GM18870 (cell line): ENCODE measurements around the gene AKAP13.
A peak's percentile ranks its signal among the peaks of the same experiment; 100 is the strongest.

Source experiments
- ATAC-seq: cut with Tn5 transposase; IDR thresholded peaks from one replicate; pipeline ENCODE4 v1.9.1; 2021; ENCODE audit warnings: moderate library complexity; ENCODE audit not compliant: unreplicated experiment

AKAP13 gene

DNA sequence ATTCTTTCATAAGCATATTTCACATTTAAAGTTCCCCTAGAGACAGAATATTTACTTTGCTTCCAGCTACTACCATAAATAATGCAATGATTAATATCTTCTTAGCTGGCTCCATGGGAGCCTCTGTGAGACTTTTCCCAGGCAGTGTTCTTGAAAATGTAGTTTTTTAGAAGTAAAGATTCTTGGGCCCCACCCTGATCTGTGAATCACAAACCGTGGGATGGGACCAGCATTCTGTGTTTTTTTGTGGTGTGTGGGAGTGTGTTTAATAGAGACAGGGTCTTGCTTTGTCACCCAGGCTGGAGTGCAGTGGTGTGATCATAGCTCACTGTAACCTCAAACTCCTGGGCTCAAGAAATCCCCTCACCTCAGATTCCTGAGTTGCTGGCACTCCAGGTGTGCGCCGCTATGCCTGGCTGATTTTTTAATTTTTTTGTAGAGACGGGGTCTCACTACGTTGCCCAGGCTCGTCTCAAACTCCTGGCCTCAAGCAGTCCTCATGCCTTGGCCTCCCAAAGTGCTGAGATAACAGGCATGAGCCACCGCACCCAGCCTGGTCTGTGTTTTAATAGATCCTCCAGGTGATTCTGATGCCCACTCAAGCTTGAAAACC is 331.3 kb downstream of the AKAP13 start:
- ATAC-seq, result no peak

DNA sequence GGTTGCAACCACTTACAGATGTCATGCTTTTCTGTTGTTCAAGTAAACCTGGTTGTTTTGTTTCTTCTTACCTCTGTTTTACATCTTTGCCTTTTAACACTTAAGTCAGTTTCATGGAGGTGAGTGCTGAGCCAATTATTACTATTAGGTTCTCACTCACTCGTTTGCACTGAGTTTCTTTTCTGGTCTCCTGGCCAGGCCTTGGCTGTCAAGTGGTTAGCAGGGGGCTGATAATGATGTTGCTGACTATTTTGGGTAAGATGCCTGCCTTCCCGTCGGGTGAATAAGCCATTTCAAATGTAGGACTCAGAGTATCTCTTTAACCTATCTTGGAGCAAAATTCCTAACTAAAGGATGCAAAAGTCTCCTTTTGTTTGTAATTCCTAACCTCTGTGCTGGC is 335.9 kb downstream of the AKAP13 start:
- no peak for ATAC-seq

DNA sequence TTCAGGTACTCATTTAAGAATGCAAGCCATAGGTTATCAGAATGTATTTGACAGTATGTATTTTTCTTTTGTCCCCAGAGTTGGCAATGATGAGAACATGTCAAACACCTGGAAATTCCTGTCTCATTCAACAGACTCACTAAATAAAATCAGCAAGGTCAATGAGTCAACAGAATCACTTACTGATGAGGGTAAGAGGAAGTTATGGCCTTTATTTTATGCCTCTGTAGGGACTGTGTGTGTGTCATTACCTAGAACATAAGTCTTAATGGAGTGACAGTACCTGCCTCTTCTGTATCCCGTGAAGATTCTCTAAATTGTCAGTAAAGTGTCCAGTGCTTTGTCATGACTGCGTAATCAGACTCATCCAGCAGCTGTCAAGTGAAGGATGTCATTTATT is 336.8 kb downstream of the AKAP13 start:
- ATAC-seq, result no peak

DNA sequence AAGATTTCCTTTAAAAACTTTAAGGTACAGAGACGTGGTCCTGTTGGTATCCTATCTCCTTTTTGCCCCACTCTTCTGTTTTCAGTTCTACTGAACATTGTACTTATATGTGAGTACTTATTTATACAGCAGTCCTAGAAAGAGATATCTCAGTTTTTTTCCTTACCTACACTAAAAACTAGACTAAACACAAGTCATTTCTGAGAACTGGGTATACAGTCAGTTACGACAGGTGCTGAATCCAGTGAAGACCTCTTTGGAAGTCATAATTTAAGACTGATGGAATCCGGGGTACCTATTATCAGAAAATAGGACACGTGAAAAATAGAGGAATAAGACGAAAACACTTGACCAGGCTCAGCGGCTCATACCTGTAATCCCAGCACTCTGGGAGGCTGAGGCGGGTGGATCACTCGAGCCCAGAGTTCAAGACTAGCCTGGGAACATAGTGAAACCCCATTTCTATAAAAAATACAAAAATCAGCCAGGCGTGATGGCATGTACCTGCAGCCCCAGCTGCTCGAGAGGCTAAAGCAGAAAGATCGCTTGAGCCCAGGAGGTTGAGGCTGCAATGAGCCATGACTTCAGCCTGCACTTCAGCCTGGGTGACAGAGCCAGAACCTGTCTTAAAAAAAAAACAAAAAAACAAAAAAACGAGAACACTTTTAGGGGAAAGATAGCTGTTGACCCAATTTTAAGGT is 338.0 kb downstream of the AKAP13 start:
- peak; percentile 59 for ATAC-seq

DNA sequence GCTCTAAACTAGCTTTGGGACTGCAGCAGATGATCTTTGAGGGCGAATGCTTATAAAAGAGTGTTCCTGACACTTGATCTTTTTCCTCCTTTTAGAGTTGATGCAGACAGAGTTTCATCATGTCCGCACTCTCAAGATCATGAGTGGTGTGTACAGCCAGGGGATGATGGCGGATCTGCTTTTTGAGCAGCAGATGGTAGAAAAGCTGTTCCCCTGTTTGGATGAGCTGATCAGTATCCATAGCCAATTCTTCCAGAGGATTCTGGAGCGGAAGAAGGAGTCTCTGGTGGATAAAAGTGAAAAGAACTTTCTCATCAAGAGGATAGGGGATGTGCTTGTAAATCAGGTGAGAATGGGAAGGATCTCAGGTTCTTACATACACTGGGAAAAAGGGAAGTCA is 338.6 kb downstream of the AKAP13 start:
- ATAC-seq, result no peak

DNA sequence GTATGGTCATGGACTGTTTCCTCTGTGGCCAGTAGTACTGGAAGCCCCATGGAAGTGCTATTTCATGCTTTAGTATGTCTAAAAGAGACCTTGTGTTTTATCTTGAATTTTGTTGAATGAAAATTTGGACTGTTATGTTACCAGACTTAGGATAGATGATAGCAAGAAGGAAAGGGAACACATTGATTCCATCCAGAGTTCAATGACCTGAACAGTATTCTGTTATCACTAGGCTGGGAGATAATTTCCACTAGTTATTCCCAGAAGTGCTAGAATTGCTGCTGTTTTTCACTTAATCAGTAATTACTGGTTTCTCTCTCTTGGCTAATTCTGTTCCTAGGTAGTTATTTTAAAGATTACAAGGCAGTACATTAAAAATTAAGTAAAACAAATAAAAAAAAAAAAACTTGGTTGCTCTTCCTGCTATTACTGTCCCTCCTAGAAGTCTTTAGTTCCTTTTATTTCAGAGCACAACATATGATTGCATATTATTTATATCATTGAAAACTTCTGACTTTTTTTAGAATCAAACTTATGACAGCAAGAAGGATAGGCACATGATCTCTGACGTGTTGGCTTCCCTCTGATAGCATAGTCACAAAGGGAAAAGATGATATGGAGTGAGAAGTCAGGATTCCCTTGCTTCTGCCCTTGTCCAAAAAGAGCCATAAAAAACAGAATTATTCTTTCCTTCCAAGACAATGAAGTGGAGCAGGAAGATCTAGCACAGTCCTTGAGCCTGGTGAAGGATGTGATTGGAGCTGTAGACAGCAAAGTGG is 342.2 kb downstream of the AKAP13 start:
- ATAC-seq, result no peak

DNA sequence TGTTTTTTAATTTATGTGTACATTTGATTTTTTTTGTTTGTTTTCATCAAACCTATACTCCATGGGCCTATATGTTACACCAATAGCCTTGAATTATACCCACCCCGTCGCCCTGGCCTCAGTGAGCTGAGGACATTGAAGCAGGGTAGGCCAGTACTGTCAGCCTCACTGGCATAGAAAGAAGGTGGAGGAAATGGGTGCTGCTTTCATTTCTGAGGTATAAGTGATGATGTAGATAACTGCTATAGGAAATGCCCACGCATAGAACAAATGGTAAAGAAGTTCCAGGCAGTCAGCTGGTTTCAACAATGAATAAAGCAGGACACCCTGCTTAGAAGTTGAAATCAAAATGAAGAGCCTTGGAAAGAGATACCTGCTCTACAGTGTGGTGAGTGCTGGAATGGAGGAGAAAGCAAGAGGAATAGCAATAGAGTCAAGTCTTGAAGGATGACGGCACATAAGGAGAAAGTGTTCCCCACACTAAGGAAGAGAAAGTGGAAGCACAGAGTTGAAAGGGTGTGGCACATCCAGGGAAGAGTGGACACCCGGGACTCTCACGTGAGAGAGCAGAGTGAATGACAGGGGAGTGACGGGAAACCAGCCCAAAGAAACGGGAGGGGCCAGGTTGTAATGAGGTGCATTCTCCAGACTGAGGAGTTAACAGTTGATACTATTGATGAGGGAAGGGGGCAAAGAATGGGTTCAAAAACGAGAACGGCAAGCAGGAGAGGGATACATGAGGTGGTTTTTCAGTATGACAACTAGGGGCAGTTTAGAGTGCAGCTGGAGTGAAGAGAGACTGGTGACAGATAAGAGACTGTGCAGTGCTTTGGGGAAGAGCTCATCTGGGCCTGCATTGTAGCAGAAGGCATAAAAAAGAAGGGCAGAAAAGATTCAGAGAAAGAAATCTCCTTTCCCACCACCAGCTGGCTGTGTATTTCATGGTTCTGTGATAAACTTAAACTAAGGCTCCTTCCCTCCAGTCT is 343.9 kb downstream of the AKAP13 start:
- ATAC-seq, result no peak

DNA sequence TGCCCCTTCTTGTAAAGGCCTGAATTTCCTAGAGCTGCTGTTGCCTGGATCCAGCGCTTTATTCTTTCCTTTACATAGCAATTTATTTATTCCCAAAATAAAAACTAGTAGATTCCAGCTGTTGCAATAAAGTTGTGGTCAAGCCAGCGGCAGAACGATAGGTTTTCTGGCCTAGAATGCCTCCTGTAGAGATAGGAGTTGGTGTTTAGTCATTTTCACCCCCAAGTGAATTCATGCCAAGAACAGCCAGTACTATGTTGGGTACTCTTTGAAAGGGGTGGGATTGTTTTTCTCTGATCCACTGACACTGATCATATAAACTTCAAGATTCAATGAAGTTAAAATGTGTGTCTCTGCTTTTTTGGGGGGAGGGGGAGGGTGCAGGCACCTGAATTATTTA is 344.6 kb downstream of the AKAP13 start:
- ATAC-seq, result no peak

DNA sequence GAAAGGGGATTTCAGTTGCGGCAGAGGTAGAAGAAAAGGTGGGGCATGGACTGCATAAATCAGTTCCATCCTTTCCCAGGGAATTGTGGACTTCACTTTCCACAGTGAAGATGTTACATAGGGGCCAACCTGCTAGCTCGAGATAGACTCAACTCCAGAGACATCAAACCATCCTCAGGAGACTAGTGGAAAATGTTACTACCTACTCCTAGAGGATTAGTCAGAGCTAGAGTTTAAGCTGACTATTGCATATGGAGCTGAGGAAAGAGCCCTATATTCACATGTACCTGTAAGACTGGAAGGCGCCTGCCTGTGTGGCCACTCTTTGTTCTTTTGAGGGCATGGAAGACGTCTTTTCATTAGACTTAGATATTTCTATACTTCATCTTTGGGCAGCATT is 345.2 kb downstream of the AKAP13 start:
- no peak for ATAC-seq

DNA sequence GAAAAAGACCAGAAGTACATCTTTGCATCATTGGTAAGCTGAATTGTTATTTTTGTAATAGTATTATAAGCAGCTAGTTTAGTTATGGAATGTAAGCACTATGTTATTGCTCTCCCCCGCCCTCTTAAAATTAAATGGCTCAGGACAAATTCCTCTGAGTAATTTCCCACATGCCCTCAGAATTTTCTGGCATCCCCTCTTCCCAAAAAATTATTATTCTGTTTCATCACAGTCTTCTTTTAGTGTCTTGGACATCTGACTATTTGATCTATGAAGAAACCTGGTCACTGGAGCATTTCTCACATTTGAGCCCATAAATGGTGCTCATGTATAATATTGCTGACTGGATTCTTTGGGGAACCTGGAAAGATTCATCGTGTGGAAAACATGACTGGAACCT is 346.1 kb downstream of the AKAP13 start:
- no peak for ATAC-seq

DNA sequence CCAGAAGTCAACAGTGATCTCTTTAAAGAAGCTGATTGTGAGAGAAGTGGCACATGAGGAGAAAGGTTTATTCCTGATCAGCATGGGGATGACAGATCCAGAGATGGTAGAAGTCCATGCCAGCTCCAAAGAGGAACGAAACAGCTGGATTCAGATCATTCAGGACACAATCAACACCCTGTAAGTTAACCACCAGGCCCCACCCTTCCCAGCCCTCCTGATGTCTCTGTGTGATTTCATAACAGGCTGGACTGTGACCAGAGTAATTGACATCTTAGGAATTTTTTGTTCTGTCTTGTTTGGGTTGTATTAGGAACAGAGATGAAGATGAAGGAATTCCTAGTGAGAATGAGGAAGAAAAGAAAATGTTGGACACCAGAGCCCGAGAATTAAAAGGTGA is 346.7 kb downstream of the AKAP13 start:
- no peak for ATAC-seq

DNA sequence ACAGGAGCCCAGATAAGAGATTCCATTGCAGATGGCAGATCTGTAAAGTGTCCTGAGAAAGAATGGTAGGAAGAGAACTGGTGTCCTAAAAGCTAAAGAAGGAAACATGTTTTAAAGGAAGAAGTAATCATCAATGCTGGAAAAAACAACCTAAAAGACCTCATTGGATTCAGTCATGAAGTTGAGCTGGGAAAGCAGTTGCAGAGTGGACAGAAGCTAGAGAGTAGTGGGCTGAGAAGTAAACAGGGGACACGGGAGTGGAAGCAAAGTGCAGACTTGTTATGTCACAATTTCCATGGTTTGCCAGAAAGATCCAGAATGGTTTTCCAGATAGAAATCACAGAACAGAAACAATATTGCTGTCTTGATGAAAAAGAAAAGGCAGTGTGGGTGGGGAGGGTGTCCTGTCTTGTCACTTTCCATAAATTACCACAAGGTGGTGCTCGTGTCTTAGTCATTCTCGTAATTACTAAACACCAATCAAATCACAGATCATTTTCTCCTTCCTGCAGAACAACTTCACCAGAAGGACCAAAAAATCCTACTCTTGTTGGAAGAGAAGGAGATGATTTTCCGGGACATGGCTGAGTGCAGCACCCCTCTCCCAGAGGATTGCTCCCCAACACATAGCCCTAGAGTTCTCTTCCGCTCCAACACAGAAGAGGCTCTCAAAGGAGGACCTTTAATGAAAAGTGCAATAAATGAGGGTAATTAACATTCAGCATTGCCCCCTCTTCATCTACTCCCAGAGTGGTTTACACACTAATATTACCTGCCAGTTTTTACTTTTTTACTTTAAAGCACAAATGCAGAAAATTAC is 349.8 kb downstream of the AKAP13 start:
- ATAC-seq, result peak; percentile 89

DNA sequence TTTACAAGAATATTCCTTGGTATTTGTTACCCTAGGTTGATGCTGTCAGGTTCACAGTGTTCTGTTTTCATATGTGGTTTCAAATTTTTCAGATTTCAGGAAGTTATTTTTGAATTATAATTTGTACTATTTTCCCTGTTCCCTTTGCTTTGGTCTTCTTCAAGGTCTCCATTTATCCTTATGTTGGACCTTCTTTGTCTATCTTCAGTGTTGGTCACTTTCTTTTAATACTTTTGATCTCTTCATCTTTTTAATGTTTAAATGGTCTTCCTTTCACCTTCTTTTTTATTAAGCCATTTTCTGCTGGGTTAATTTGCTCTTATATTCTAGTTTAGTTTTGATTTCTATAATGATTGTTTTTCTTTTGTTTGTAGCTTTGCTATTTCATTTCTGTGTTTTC is 353.0 kb downstream of the AKAP13 start:
- ATAC-seq, result no peak

DNA sequence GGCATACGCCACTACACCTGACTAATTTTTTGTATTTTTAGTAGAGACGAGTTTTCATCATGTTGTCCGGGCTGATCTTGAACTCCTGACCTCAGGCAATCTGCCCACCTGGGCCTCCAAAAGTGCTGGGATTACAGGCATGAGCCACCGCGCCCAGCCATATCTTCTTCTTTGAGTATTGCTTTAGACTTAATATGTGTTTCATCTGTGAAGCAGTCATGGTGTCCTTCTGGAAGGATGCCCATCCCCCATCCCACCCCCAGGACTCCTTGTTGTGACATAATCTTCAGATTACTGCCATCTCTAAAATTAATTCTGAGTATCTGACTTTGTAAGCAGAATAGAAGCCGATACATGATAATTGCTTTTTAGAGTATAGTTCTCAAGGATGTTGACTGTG is 356.7 kb downstream of the AKAP13 start:
- no peak for ATAC-seq

DNA sequence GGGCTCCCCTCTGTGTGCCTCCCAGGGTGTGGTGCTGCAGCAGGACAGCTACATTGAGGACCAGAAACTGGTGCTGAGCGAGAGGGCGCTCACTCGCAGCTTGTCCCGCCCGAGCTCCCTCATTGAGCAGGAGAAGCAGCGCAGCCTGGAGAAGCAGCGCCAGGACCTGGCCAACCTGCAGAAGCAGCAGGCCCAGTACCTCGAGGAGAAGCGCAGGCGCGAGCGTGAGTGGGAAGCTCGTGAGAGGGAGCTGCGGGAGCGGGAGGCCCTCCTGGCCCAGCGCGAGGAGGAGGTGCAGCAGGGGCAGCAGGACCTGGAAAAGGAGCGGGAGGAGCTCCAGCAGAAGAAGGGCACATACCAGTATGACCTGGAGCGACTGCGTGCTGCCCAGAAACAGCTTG is 360.6 kb downstream of the AKAP13 start:
- no peak for ATAC-seq

DNA sequence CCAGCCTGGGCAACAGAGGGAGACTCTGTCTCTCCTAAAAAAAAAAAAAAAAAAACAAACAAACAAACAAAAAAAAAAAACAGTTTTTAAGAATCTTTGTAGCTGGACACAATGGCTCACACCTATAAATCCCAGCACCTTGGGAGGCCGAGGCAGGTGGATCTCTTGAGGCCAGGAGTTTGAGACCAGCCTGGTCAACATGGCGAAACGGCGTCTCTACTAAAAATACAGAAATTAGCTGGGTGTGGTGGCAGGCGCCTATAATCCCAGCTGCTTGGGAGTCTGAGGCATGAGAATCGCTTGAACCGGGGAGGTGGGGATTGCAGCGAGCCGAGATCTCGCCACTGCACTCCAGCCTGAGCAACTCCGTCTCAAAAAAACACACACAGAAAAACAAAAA is 361.3 kb downstream of the AKAP13 start:
- no peak for ATAC-seq

DNA sequence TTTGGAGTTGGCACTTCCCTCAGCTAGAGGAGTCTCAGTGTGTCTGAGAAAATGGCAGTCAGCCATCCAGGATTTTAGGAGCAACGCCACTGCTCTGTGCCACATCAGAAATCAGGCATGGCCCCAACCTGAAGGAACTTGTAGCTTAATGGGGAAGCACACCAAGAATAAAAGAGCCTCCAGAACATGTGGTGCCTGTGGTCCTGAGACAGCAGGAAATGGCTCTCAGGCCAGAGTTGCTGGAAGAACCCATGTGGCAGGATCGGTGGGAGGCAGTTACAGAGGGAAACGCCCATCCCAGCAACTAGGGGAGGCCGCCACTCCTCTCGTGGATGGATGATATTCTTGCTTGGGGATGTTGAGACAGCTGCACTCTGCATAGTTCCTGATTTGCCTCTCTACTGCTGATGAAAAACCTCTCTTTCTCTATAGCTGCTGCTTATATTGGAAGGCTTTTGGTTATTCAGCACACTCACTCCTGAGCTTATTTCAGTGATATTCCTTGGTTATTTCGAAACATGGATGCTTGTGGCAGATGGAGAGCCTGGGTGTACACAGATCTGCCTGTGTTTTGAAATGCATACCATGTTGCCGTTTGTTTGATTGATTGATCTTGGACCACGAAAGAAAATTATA is 361.9 kb downstream of the AKAP13 start:
- ATAC-seq, result no peak

DNA sequence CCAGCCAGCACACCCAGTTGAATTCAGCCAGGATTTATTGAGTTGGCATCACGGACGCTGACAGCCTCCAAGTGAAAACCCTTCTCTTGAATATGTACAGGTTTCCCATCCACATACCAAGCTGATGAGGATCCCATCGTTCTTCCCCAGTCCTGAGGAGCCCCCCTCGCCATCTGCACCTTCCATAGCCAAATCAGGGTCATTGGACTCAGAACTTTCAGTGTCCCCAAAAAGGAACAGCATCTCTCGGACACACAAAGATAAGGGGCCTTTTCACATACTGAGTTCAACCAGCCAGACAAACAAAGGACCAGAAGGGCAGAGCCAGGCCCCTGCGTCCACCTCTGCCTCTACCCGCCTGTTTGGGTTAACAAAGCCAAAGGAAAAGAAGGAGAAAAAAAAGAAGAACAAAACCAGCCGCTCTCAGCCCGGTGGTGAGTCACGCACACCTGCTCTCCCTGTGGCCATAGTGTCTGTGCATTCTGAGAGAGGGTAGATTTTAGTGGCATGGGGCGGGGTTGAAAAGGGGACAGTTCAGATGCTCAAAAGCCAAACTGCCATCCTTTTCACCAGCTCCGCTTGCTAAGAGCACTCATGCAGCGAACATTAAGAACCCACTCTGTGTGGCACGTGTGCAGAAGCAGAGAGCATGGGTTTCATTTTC is 363.1 kb downstream of the AKAP13 start:
- ATAC-seq, result no peak

DNA sequence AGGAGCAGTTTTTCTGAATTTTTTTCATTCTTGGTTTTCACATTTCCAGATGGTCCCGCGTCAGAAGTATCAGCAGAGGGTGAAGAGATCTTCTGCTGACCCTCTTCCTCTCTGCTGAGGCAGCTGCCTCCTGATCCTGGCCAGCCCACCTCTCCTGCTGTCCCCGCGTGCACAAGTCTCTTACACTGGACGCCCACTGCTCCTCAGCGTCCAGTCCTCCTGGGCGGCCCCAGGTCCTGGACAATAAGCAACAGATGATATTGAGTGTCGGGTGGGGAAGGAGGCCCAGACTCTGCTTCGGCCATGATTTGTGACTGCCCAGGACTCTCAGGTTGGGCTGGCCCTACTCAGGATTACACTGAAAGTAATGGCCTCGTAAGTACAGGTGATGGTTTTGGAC is 364.2 kb downstream of the AKAP13 start:
- no peak for ATAC-seq
